ENCODE measurements around the gene PPDPF. TPM values are rescaled to one million over a fixed set of nuclear protein-coding genes. Genes with fewer than 3 reads are reported as not detected.

PPDPF gene
- total RNA-seq, 2 donors from 2014 or later, result 602 to 609 TPM

GRCh38 chr20:63483834-63484233, 36.7 kb upstream of the PPDPF start:
- no peaks in the 10 kb centered on the region for H3K9me3 ChIP-seq
- H3K36me3 ChIP-seq, result no peaks in the 10 kb centered on the region
- TF ChIP-seq POLR2A (IDR thresholded peaks at IDR 0.05) (no peak), CTCF (IDR thresholded peaks at IDR 0.05) (no peak), POLR2AphosphoS5 (IDR thresholded peaks at IDR 0.05) (no peak)
- H3K4me3 ChIP-seq, result no peak overlapping the region
- no peak overlapping the region for H3K27ac ChIP-seq
- whole genome bisulfite sequencing, result 67% methylated on average over 12 of the region's 12 CpGs
- H3K4me1 ChIP-seq (replicated peaks), result no peaks in the 10 kb centered on the region
- H3K27me3 ChIP-seq (replicated peaks; ENCODE audit: insufficient read depth), result peaks cover 13% of the 10 kb centered on the region
- intact Hi-C loops (cut with DNase I), result no loop called here
- DNase-seq (ENCODE audit: low spot score), result no peak

GRCh38 chr20:63484236-63484635, 36.3 kb upstream of the PPDPF start:
- Histone ChIP-seq H3K4me1 (replicated peaks) (no peaks in the 10 kb centered on the region), H3K36me3 (no peaks in the 10 kb centered on the region), H3K27me3 (replicated peaks; ENCODE audit: insufficient read depth) (peaks cover 9% of the 10 kb centered on the region), H3K27ac (no peak overlapping the region), H3K9me3 (no peaks in the 10 kb centered on the region), H3K4me3 (no peak overlapping the region)
- 56% methylated on average over 17 of the region's 17 CpGs for WGBS
- no peak for DNase-seq (ENCODE audit: low spot score)
- TF ChIP-seq POLR2A (IDR thresholded peaks at IDR 0.05) (no peak), CTCF (IDR thresholded peaks at IDR 0.05) (no peak), POLR2AphosphoS5 (IDR thresholded peaks at IDR 0.05) (no peak)
- intact Hi-C loops (cut with DNase I), result no loop called here

- DNase-seq (ENCODE audit: low spot score), result no peak
- H3K27me3 ChIP-seq (replicated peaks; ENCODE audit: insufficient read depth), result peaks cover 9% of the 10 kb centered on the region
- WGBS, result 39% methylated on average over 11 of the region's 18 CpGs
- no peaks in the 10 kb centered on the region for H3K9me3 ChIP-seq
- H3K4me1 ChIP-seq (replicated peaks), result no peaks in the 10 kb centered on the region
- intact Hi-C loops (cut with DNase I), result no loop called here
- H3K27ac ChIP-seq, result no peak overlapping the region
- H3K36me3 ChIP-seq, result no peaks in the 10 kb centered on the region
- H3K4me3 ChIP-seq, result no peak overlapping the region
- no peak for TF ChIP-seq POLR2AphosphoS5 (IDR thresholded peaks at IDR 0.05)
- TF ChIP-seq POLR2A (IDR thresholded peaks at IDR 0.05), result no peak
- TF ChIP-seq CTCF (IDR thresholded peaks at IDR 0.05), result no peak
These were observed 35.7 kb upstream of the PPDPF start for GRCh38 chr20:63484651-63485403.

- Histone ChIP-seq H3K27ac (no peak overlapping the region), H3K27me3 (replicated peaks; ENCODE audit: insufficient read depth) (peaks cover 13% of the 10 kb centered on the region), H3K36me3 (no peaks in the 10 kb centered on the region), H3K9me3 (no peaks in the 10 kb centered on the region), H3K4me1 (replicated peaks) (no peaks in the 10 kb centered on the region), H3K4me3 (no peak overlapping the region)
- DNase-seq (ENCODE audit: low spot score), result no peak
- 96% methylated on average over 17 of the region's 17 CpGs for WGBS
- intact Hi-C loops (cut with DNase I), result no loop called here
- TF ChIP-seq POLR2AphosphoS5 (IDR thresholded peaks at IDR 0.05) (no peak), POLR2A (IDR thresholded peaks at IDR 0.05) (no peak), CTCF (IDR thresholded peaks at IDR 0.05) (no peak)
These were observed 34.2 kb upstream of the PPDPF start for GRCh38 chr20:63486300-63486855.

Measured in prostate gland (tissue), 2 donors.